ENCODE results near the gene LMNTD2.

LMNTD2 gene

GRCh38 chr11:553083-553987 is 7.2 kb downstream of the LMNTD2 start:
- CTCF ChIA-PET, result interaction anchor here (1.6 kb wide), 1 partner anchor 175 kb away, joined by 4 read pairs; no protein-coding TSS in a partner anchor
- no peak for DNase-seq (ENCODE audit: extremely low spot score)
- TF ChIP-seq LEF1 (IDR thresholded peaks at IDR 0.05; ENCODE audit: borderline replicate concordance) (no peak), SP1 (IDR thresholded peaks at IDR 0.05) (no peak), ZNF384 (IDR thresholded peaks at IDR 0.05) (no peak), FOXK2 (IDR thresholded peaks at IDR 0.05) (no peak), NFRKB (IDR thresholded peaks at IDR 0.05) (no peak)
- POLR2A ChIA-PET, result interaction anchor here (0.8 kb wide), 1 partner anchor 12 kb away, joined by 3 read pairs; no protein-coding TSS in a partner anchor

GRCh38 chr11:551596-551995 is 8.9 kb downstream of the LMNTD2 start:
- TF ChIP-seq BHLHE40 (IDR thresholded peaks at IDR 0.05; ENCODE audit: borderline replicate concordance) (no peak), FOXK2 (IDR thresholded peaks at IDR 0.05) (no peak), ZNF384 (IDR thresholded peaks at IDR 0.05) (no peak), NFRKB (IDR thresholded peaks at IDR 0.05) (no peak), SP1 (IDR thresholded peaks at IDR 0.05) (no peak), LEF1 (IDR thresholded peaks at IDR 0.05; ENCODE audit: borderline replicate concordance) (no peak), TARDBP (IDR thresholded peaks at IDR 0.05) (no peak), FOXM1 (IDR thresholded peaks at IDR 0.05; ENCODE audit: borderline replicate concordance) (no peak), FOXA1 (IDR thresholded peaks at IDR 0.05) (no peak), PKNOX1 (IDR thresholded peaks at IDR 0.05) (no peak), CTBP1 (IDR thresholded peaks at IDR 0.05; ENCODE audit: borderline replicate concordance) (no peak), L3MBTL2 (conservative IDR thresholded peaks at IDR 0.05) (no peak), SUZ12 (IDR thresholded peaks at IDR 0.05) (no peak), ELF4 (IDR thresholded peaks at IDR 0.05) (no peak), ARNT (IDR thresholded peaks at IDR 0.05) (no peak), HDGF (IDR thresholded peaks at IDR 0.05; ENCODE audit: borderline replicate concordance) (no peak)
- ChIA-PET CTCF (no interaction called here), POLR2A (interaction anchor here (0.9 kb wide), 1 partner anchor 16 kb away, joined by 3 read pairs; the partner anchor contains the start of gene HRAS)
- no peak for DNase-seq (ENCODE audit: extremely low spot score)

GRCh38 chr11:551131-551530 is 9.4 kb downstream of the LMNTD2 start:
- DNase-seq (ENCODE audit: extremely low spot score), result no peak
- POLR2A ChIA-PET, result no interaction called here
- CTCF ChIA-PET, result no interaction called here
- TF ChIP-seq ELF4 (IDR thresholded peaks at IDR 0.05) (no peak), L3MBTL2 (conservative IDR thresholded peaks at IDR 0.05) (no peak), ARNT (IDR thresholded peaks at IDR 0.05) (no peak), LEF1 (IDR thresholded peaks at IDR 0.05; ENCODE audit: borderline replicate concordance) (no peak), SUZ12 (IDR thresholded peaks at IDR 0.05) (no peak), BHLHE40 (IDR thresholded peaks at IDR 0.05; ENCODE audit: borderline replicate concordance) (no peak), FOXK2 (IDR thresholded peaks at IDR 0.05) (no peak), ZNF384 (IDR thresholded peaks at IDR 0.05) (no peak), NFRKB (IDR thresholded peaks at IDR 0.05) (no peak), FOXA1 (IDR thresholded peaks at IDR 0.05) (no peak), FOXM1 (IDR thresholded peaks at IDR 0.05; ENCODE audit: borderline replicate concordance) (no peak), SP1 (IDR thresholded peaks at IDR 0.05) (no peak), PKNOX1 (IDR thresholded peaks at IDR 0.05) (no peak), TARDBP (IDR thresholded peaks at IDR 0.05) (no peak)

- TF ChIP-seq PKNOX1 (IDR thresholded peaks at IDR 0.05) (no peak), HDGF (IDR thresholded peaks at IDR 0.05; ENCODE audit: borderline replicate concordance) (no peak), ARNT (IDR thresholded peaks at IDR 0.05) (no peak), SUZ12 (IDR thresholded peaks at IDR 0.05) (no peak), BHLHE40 (IDR thresholded peaks at IDR 0.05; ENCODE audit: borderline replicate concordance) (no peak), TARDBP (IDR thresholded peaks at IDR 0.05) (no peak), LEF1 (IDR thresholded peaks at IDR 0.05; ENCODE audit: borderline replicate concordance) (no peak), FOXA1 (IDR thresholded peaks at IDR 0.05) (no peak), ZNF384 (IDR thresholded peaks at IDR 0.05) (no peak), SP1 (IDR thresholded peaks at IDR 0.05) (no peak), CTBP1 (IDR thresholded peaks at IDR 0.05; ENCODE audit: borderline replicate concordance) (no peak), NFRKB (IDR thresholded peaks at IDR 0.05) (no peak), ELF4 (IDR thresholded peaks at IDR 0.05) (no peak), FOXK2 (IDR thresholded peaks at IDR 0.05) (no peak)
- no peak for DNase-seq (ENCODE audit: extremely low spot score)
- CTCF ChIA-PET, result no interaction called here
- POLR2A ChIA-PET, result no interaction called here
Observed at GRCh38 chr11:550746-551085, 9.8 kb downstream of the LMNTD2 start.

GRCh38 chr11:550021-550745 is 10.4 kb downstream of the LMNTD2 start:
- ChIA-PET CTCF (no interaction called here), POLR2A (no interaction called here)
- DNase-seq (ENCODE audit: extremely low spot score), result no peak
- no peak for TF ChIP-seq FOXA1 (IDR thresholded peaks at IDR 0.05)
- no peak for TF ChIP-seq HDGF (IDR thresholded peaks at IDR 0.05; ENCODE audit: borderline replicate concordance)
- no peak for TF ChIP-seq FOXM1 (IDR thresholded peaks at IDR 0.05; ENCODE audit: borderline replicate concordance)
- no peak for TF ChIP-seq ELF4 (IDR thresholded peaks at IDR 0.05)
- TF ChIP-seq CTBP1 (IDR thresholded peaks at IDR 0.05; ENCODE audit: borderline replicate concordance), result no peak
- no peak for TF ChIP-seq SP1 (IDR thresholded peaks at IDR 0.05)
- TF ChIP-seq ZNF384 (IDR thresholded peaks at IDR 0.05), result no peak
- no peak for TF ChIP-seq NFRKB (IDR thresholded peaks at IDR 0.05)
- no peak for TF ChIP-seq BHLHE40 (IDR thresholded peaks at IDR 0.05; ENCODE audit: borderline replicate concordance)
- TF ChIP-seq ARNT (IDR thresholded peaks at IDR 0.05), result no peak
- TF ChIP-seq L3MBTL2 (conservative IDR thresholded peaks at IDR 0.05), result no peak
- TF ChIP-seq TARDBP (IDR thresholded peaks at IDR 0.05), result no peak
- TF ChIP-seq PKNOX1 (IDR thresholded peaks at IDR 0.05), result no peak
- TF ChIP-seq SUZ12 (IDR thresholded peaks at IDR 0.05), result no peak
- TF ChIP-seq LEF1 (IDR thresholded peaks at IDR 0.05; ENCODE audit: borderline replicate concordance), result no peak
- TF ChIP-seq FOXK2 (IDR thresholded peaks at IDR 0.05), result no peak
